Lower lobe of right lung (tissue), 2 donors: ENCODE measurements around the gene PAEP. TPM values are rescaled to one million over a fixed set of nuclear protein-coding genes. Genes with fewer than 3 reads are reported as not detected.

ENCODE experiments used
- ATAC-seq, 2 donors: fragments of 200-7000 bp; cut with Tn5 transposase; one replicate each; pipeline ENCODE4 v1.9.1; 2020 to 2022; ENCODE audit warnings: mild to moderate bottlenecking in 2 of 2, moderate library complexity in 2 of 2
- DNase-seq: peaks from one replicate; pipeline ENCODE4 v3.0.0-alpha.2; 2020
- H3K27ac ChIP-seq: fragments of 200-600 bp; one replicate; pipeline ENCODE4 v1.8.0; 2022
- H3K27me3 ChIP-seq: fragments of 200-600 bp; one replicate; pipeline ENCODE4 v1.8.0; 2022; ENCODE audit warnings: low read depth
- H3K36me3 ChIP-seq: fragments of 200-600 bp; one replicate; pipeline ENCODE4 v1.8.0; 2022; ENCODE audit warnings: mild to moderate bottlenecking
- H3K4me1 ChIP-seq: fragments of 200-600 bp; one replicate; pipeline ENCODE4 v1.8.0; 2022
- H3K4me3 ChIP-seq: fragments of 200-600 bp; one replicate; pipeline ENCODE4 v1.8.0; 2022; ENCODE audit warnings: mild to moderate bottlenecking
- H3K9me3 ChIP-seq: fragments of 200-600 bp; one replicate; pipeline ENCODE4 v1.8.0; 2022
- intact Hi-C: fragments of 100-400 bp; cut with DNase I; formaldehyde crosslinking; loops from one replicate; pipeline ENCODE4 v1.11.0; 2022
- total RNA-seq: library from RNA; stranded (reverse); fragmentation: NEBNext Ultra II Directional; extraction: Animal tissue kit (Norgen Biotek cat#: 25700); gene quantifications from one replicate; pipeline ENCODE4 v1.2.1, GENCODE V29; 2021
- TF ChIP-seq, protein P1 (sequence below): fragments of 200-600 bp; IDR thresholded peaks from one replicate; pipeline ENCODE4 v1.8.0; 2022; ENCODE audit warnings: antibody characterized with exemption, mild to moderate bottlenecking
- donor health status: DM: no; HTN: yes; CAD: no; lungs with severe emphysema.

PAEP gene
- total RNA-seq, 1 donor from 2014 or later: not detected

- H3K36me3 ChIP-seq: no peaks in the 10 kb centered on the region
- ATAC-seq: no peak
- no peak overlapping the region for H3K27ac ChIP-seq
- TF ChIP-seq, protein P1, sequence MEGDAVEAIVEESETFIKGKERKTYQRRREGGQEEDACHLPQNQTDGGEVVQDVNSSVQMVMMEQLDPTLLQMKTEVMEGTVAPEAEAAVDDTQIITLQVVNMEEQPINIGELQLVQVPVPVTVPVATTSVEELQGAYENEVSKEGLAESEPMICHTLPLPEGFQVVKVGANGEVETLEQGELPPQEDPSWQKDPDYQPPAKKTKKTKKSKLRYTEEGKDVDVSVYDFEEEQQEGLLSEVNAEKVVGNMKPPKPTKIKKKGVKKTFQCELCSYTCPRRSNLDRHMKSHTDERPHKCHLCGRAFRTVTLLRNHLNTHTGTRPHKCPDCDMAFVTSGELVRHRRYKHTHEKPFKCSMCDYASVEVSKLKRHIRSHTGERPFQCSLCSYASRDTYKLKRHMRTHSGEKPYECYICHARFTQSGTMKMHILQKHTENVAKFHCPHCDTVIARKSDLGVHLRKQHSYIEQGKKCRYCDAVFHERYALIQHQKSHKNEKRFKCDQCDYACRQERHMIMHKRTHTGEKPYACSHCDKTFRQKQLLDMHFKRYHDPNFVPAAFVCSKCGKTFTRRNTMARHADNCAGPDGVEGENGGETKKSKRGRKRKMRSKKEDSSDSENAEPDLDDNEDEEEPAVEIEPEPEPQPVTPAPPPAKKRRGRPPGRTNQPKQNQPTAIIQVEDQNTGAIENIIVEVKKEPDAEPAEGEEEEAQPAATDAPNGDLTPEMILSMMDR: no peak
- peaks cover 14% of the 10 kb centered on the region for H3K27me3 ChIP-seq
- H3K4me3 ChIP-seq: no peak overlapping the region
- DNase-seq: no peak
- intact Hi-C loops: no loop called here
- H3K9me3 ChIP-seq: no peaks in the 10 kb centered on the region
- no peaks in the 10 kb centered on the region for H3K4me1 ChIP-seq
These were observed 47.9 kb downstream of the PAEP start for GRCh38 chr9:135609366-135609955.

- intact Hi-C loops: no loop called here
- Histone ChIP-seq H3K27ac (no peak overlapping the region), H3K27me3 (peaks cover 16% of the 10 kb centered on the region), H3K9me3 (no peaks in the 10 kb centered on the region), H3K36me3 (no peaks in the 10 kb centered on the region), H3K4me1 (no peaks in the 10 kb centered on the region), H3K4me3 (no peak overlapping the region)
- no peak for DNase-seq
- TF ChIP-seq, protein P1: no peak
- no peak for ATAC-seq
These were observed 49.0 kb downstream of the PAEP start for GRCh38 chr9:135610290-135611141.

DNA sequence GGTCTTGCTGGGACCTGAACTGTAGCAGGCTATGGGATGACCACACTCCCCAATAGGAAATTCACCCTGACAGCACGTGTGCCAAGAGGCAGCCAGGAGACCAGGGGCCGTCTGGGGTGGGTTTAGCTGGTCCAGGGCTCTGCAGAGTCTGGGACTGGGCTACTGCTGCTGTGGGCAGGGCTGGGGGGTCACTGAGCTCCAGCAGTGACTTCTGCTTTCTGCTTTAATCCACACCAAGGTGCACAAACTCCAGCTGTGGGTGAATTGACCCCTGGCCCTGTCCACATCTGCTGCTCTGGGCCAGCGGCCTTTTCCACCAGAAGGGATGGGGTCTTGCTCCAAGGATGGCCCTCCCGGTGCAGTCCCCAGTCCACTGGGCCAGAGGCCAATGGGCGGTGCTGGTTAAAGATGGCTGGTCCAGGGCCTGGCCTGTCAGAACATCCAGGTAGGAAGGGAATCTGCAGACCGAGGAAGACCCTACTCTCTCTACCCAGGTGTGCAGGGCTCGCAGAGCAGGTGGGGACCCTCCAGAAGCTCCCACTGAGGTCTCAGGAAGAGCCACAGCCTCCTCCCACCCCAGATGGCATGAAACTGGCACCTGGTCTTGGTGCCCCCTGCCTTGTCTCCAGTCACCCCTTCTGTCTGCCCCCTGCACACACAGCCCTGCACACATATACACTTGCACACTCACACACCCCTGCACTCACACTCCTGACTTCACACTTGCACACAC, 49.8 kb downstream of the PAEP start:
- Histone ChIP-seq H3K9me3 (no peaks in the 10 kb centered on the region), H3K4me3 (no peak overlapping the region), H3K4me1 (no peaks in the 10 kb centered on the region), H3K36me3 (no peaks in the 10 kb centered on the region), H3K27ac (no peak overlapping the region), H3K27me3 (peaks cover 21% of the 10 kb centered on the region)
- ATAC-seq: no peak
- TF ChIP-seq, protein P1: no peak
- intact Hi-C loops: no loop called here
- DNase-seq: no peak

DNA sequence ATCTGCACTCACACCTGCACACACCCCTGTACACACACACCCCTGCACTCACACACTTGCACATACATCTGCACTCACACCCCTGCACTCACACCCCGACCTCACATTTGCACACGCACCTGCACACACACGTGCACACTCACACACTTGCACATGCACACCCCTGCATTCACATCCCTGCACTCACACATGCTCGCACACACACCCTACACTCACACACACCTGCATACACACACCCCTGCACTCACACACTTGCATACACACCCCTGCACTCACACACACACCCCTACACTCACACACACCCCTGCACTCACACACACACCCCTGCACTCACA, 50.3 kb downstream of the PAEP start:
- peaks cover 23% of the 10 kb centered on the region for H3K27me3 ChIP-seq
- no peaks in the 10 kb centered on the region for H3K4me1 ChIP-seq
- ATAC-seq: no peak

GRCh38 chr9:135612437-135612836, 50.9 kb downstream of the PAEP start:
- ATAC-seq (no peak), DNase-seq (no peak)
- H3K36me3 ChIP-seq: no peaks in the 10 kb centered on the region
- TF ChIP-seq, protein P1: no peak
- no peaks in the 10 kb centered on the region for H3K4me1 ChIP-seq
- no peak overlapping the region for H3K27ac ChIP-seq
- intact Hi-C loops: no loop called here
- H3K27me3 ChIP-seq: peaks cover 20% of the 10 kb centered on the region
- no peak overlapping the region for H3K4me3 ChIP-seq
- H3K9me3 ChIP-seq: no peaks in the 10 kb centered on the region

More for the DNA sequence above, 50.3 kb downstream of the PAEP start:
- intact Hi-C loops: no loop called here
- Histone ChIP-seq H3K4me3 (no peak overlapping the region), H3K36me3 (no peaks in the 10 kb centered on the region), H3K9me3 (no peaks in the 10 kb centered on the region), H3K27ac (no peak overlapping the region)
- DNase-seq: no peak
- TF ChIP-seq, protein P1: no peak
